BLaER1 treated with 17β-estradiol and CSF1 and Interleukin-3, amounts not matched to agents 10 nM and 100 nM (cell line): ENCODE results near the gene MSX1.
A peak's percentile ranks its signal among the peaks of the same experiment; 100 is the strongest.

ENCODE experiments used
- H3K27ac ChIP-seq, 11 experiments: shearing (Covaris generic); formaldehyde crosslinking; 2 replicates each; pipeline ENCODE4 v1.8.1; 2022
- H3K27me3 ChIP-seq, 11 experiments: shearing (Covaris generic); formaldehyde crosslinking; 2 replicates each; pipeline ENCODE4 v1.8.1; 2022
- H3K36me3 ChIP-seq, 11 experiments: shearing (Covaris generic); formaldehyde crosslinking; 2 replicates each; pipeline ENCODE4 v1.8.1; 2022
- H3K4me1 ChIP-seq, 10 experiments: shearing (Covaris generic); formaldehyde crosslinking; 2 replicates each; pipeline ENCODE4 v1.8.1; 2022
- H3K4me2 ChIP-seq, 11 experiments: shearing (Covaris generic); formaldehyde crosslinking; 2 replicates each; pipeline ENCODE4 v1.8.1; 2022
- H3K4me3 ChIP-seq, 10 experiments: shearing (Covaris generic); formaldehyde crosslinking; 2 replicates each; pipeline ENCODE4 v1.8.1; 2022
- H3K9ac ChIP-seq, 11 experiments: shearing (Covaris generic); formaldehyde crosslinking; 2 replicates each; pipeline ENCODE4 v1.8.1; 2022
- H3K9me3 ChIP-seq, 11 experiments: shearing (Covaris generic); formaldehyde crosslinking; replicated peaks in 1 of 11; 2 replicates each; pipeline ENCODE4 v1.8.1; 2022
- H4K20me1 ChIP-seq, 11 experiments: shearing (Covaris generic); formaldehyde crosslinking; 2 replicates each; pipeline ENCODE4 v1.8.1; 2022
- Cebpa-rat ChIP-seq, 11 experiments: shearing (Covaris generic); IDR thresholded peaks; 2 replicates each; pipeline ENCODE4 v1.8.1; 2022

The MSX1 gene

DNA sequence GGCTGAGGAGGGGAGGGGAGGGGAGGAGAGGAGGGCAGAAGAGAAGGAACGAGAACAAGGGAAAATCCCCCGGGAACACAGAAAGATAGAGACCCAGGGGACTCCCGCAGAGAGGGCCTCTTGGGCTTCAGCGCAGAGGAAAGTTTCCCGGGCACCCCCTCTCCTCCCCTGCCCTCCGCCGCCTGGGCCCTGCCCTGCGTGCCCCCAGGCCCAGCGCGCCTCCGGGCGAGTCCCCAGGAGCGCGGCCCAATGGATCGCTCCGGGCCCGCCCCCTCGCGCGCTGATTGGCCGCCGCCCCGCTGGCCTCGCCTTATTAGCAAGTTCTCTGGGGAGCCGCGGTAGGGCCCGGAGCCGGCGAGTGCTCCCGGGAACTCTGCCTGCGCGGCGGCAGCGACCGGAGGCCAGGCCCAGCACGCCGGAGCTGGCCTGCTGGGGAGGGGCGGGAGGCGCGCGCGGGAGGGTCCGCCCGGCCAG is at the start of gene MSX1:
Gene MSX1 (plus strand): TSS at position 341 of the 474 bp plus-strand sequence. CDS start 235 bp downstream, outside the sequence.
- Histone ChIP-seq H3K9ac (peak within 1 kb of the TSS; percentile 20 to 74 (median 63); a peak in 20 of 22 replicates), H3K27me3 (peaks cover 99 to 100% (median 100%) of the 10 kb centered on the region in 11 experiments)

DNA sequence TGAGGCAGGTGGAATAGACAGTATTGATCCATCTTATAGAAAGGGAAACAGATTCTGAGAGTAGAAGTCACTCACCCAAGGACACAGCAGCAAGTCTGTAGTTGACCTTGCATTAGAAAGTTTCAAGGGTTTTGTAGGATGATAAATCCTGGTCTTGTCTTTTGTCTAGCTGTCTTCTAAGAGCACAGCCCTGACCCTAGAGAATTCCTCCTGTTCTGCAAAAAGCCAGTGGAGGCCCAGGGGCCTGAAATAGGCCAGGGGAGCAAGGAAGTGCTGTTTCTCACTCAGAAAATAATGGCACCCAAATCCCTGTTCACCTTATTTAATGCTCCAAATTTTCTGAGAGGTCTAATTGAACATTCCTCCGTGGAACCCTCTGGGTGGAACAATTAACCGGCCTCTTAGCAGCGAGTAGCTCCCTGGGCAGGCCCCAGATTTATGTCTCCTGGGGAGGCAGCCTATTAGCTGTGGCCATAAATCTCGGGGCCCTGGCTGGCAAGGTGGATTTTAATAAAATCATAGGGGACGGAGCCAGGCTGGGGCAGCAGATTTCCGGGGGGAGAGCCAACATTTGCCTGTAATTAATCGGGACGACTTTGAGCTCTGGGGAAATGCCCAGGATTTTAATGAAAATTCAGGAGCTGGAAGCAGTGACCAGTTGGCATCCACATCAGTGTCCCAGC is 49.2 kb upstream of the MSX1 start:
- peak overlapping the region in 5 of 11 experiments; percentile 31 to 82 (median 74); a peak in 7 of 22 replicates for H3K4me2 ChIP-seq
- no peaks in the 10 kb centered on the region for H3K27me3 ChIP-seq

More for the DNA sequence above, at the start of gene MSX1:
- Histone ChIP-seq H3K9me3 (peaks cover 0 to 13% (median 0%) of the 10 kb centered on the region in 11 experiments; a peak in 7 of 22 replicates), H3K36me3 (no peaks in the 10 kb centered on the region), H3K27ac (peak within 1 kb of the TSS in 1 of 11 experiments; percentile 17; a peak in 1 of 22 replicates), H3K4me3 (peak within 1 kb of the TSS; percentile 57 to 75 (median 66)), H3K4me1 (peaks cover 26 to 49% (median 30%) of the 10 kb centered on the region in 10 experiments; a peak in 18 of 20 replicates), H4K20me1 (peaks cover 0 to 94% (median 82%) of the 10 kb centered on the region in 11 experiments; a peak in 19 of 22 replicates), H3K4me2 (peak within 1 kb of the TSS; percentile 97 to 100 (median 99))
- TF ChIP-seq Cebpa-rat (IDR thresholded peaks at IDR 0.05): no peak

DNA sequence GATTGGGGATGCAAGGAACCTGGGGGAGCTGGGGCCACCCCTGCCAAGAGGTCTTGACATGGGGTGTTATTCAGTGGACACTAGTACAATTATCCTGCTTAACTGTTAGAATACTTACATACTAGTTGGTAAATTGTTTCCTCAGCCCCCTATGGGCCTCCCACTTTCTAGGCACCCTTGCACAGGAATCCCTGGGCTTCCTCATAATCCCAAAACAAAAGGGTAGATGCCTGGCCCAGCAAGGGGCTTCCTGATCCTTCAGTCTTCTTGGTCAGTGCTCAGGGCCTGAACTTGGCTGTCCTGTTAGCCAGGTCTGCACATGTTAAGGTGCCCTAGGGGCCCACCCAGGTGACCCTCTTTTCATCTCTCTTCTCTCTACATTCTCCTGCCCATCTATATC is 48.7 kb upstream of the MSX1 start:
- H3K27me3 ChIP-seq: no peaks in the 10 kb centered on the region
- H3K4me3 ChIP-seq: no peak overlapping the region
- no peak overlapping the region for H3K9ac ChIP-seq
- H4K20me1 ChIP-seq: no peaks in the 10 kb centered on the region
- peaks cover 0 to 16% (median 0%) of the 10 kb centered on the region in 11 experiments; a peak in 2 of 22 replicates for H3K36me3 ChIP-seq
- no peak overlapping the region for H3K27ac ChIP-seq
- peak overlapping the region in 8 of 11 experiments; percentile 12 to 82 (median 52); a peak in 14 of 22 replicates for H3K4me2 ChIP-seq
- TF ChIP-seq Cebpa-rat (IDR thresholded peaks at IDR 0.05): no peak
- H3K4me1 ChIP-seq: peaks cover 11 to 64% (median 51%) of the 10 kb centered on the region in 10 experiments; a peak in 18 of 20 replicates
- peaks cover 45 to 70% (median 61%) of the 10 kb centered on the region in 11 experiments for H3K9me3 ChIP-seq

More for the DNA sequence above, 49.2 kb upstream of the MSX1 start:
- Histone ChIP-seq H4K20me1 (no peaks in the 10 kb centered on the region), H3K4me3 (no peak overlapping the region), H3K9ac (no peak overlapping the region), H3K27ac (no peak overlapping the region), H3K4me1 (peaks cover 15 to 70% (median 57%) of the 10 kb centered on the region in 10 experiments; a peak in 19 of 20 replicates), H3K36me3 (peaks cover 0 to 16% (median 0%) of the 10 kb centered on the region in 11 experiments; a peak in 2 of 22 replicates), H3K9me3 (peaks cover 39 to 66% (median 56%) of the 10 kb centered on the region in 11 experiments)
- TF ChIP-seq Cebpa-rat (IDR thresholded peaks at IDR 0.05): no peak

DNA sequence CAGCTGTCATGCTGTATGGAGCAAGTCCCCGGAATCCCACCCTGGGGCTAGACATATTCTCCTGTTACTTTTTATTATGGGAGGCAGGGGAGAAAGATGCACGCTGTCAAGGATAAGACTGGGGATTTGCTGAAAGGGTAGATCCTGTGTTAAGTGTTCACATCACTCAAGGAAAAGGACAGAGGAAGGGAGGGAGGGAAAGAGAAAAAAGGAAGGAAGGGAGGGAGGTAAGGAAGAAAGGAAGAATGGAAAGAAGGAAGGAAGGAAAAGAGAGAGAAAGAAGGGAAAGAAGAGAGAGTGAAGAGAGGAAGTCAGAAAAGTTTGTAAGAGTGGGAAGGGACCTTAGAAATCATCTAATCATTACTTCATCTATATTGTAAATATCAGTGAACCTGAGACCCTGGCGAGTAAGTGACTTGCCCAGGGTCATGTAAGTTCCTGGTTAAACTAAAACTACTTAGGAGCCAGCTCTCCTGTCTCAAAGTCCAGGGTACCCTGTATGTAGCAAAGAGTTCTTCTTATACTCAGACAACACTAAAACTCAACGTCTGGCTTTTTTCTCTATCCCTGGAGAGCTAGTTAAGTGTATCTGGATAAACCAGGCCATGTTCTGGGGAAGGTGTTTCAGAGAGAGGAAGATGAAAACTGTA is 47.2 kb upstream of the MSX1 start:
- no peaks in the 10 kb centered on the region for H3K27me3 ChIP-seq

DNA sequence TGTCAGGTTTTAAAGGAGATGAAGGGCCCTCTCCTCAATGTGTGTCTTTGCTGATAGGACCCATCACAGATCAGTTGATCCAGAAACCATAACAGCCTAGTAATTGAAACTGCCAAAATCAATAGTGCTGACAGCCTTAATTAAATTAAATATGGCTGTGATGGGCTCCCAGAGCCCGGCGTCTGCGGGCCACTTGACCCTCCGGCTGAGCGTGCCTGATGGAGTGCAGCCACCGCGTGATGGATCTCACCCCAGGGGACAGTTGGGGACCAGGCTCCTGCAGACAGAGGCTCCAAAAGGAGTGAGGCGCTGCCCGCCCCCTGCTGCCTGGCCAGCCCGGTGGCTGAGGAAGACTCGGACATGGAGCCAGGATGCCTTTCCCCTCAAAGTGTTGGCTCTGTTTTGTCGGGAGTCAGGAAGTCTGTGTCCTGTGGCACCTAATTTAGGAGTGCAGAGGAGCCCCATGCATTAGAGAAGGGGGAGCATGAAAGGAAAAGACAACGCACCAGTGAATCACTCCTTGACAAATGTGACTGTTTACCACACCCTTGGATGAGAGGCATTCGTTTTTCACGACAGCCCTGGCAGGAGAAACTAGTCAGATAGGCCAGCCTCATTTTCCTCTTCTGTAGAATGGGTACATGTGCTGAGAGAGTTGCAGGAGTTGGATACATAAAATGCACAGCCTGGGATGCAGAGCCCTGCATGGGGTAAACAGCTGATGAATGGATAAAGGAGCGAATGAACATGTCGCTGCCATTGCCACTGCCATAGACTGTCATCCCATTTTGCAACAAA is 40.9 kb upstream of the MSX1 start:
- H3K9ac ChIP-seq: no peak overlapping the region
- H4K20me1 ChIP-seq: no peaks in the 10 kb centered on the region
- H3K9me3 ChIP-seq: peaks cover 47 to 78% (median 69%) of the 10 kb centered on the region in 11 experiments
- H3K36me3 ChIP-seq: peaks cover 0 to 20% (median 0%) of the 10 kb centered on the region in 11 experiments; a peak in 5 of 22 replicates
- H3K4me3 ChIP-seq: no peak overlapping the region
- H3K27me3 ChIP-seq: no peaks in the 10 kb centered on the region
- no peak overlapping the region for H3K27ac ChIP-seq
- peaks cover 8 to 21% (median 14%) of the 10 kb centered on the region in 10 experiments; a peak in 17 of 20 replicates for H3K4me1 ChIP-seq
- TF ChIP-seq Cebpa-rat (IDR thresholded peaks at IDR 0.05): no peak
- no peak overlapping the region for H3K4me2 ChIP-seq

More for the DNA sequence above, 47.2 kb upstream of the MSX1 start:
- Histone ChIP-seq H3K4me2 (peak overlapping the region in 6 of 11 experiments; percentile 40 to 82 (median 64); a peak in 10 of 22 replicates), H3K4me1 (peaks cover 6 to 57% (median 43%) of the 10 kb centered on the region in 10 experiments; a peak in 16 of 20 replicates), H3K4me3 (no peak overlapping the region), H3K36me3 (peaks cover 0 to 25% (median 0%) of the 10 kb centered on the region in 11 experiments; a peak in 4 of 22 replicates), H4K20me1 (no peaks in the 10 kb centered on the region), H3K27ac (no peak overlapping the region), H3K9ac (no peak overlapping the region), H3K9me3 (peaks cover 59 to 79% (median 71%) of the 10 kb centered on the region in 11 experiments)
- no peak for TF ChIP-seq Cebpa-rat (IDR thresholded peaks at IDR 0.05)

DNA sequence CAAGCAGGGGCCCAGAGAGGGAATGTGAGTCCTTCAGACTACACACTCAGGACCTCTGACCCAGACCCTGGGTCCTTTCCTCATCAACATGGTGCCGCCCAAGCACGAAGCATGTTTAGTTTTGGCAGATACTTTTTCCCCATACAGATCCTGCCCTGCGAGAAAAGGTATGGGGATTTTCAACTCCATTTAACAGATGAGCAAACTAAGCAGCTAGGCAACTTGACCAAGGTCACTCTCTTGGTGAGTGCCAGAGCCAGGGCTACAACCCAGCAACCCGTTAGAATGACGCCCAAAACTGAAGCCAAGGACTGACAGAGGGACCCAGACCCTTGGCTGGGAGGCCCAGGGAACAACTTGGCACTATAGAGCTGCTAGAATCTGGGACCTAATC is 40.3 kb upstream of the MSX1 start:
- H3K9me3 ChIP-seq: peaks cover 53 to 84% (median 75%) of the 10 kb centered on the region in 11 experiments
- TF ChIP-seq Cebpa-rat (IDR thresholded peaks at IDR 0.05): no peak
- no peak overlapping the region for H3K4me2 ChIP-seq
- no peaks in the 10 kb centered on the region for H4K20me1 ChIP-seq
- peaks cover 2 to 15% (median 10%) of the 10 kb centered on the region in 10 experiments; a peak in 17 of 20 replicates for H3K4me1 ChIP-seq
- H3K27ac ChIP-seq: no peak overlapping the region
- peaks cover 0 to 23% (median 0%) of the 10 kb centered on the region in 11 experiments; a peak in 5 of 22 replicates for H3K36me3 ChIP-seq
- no peak overlapping the region for H3K4me3 ChIP-seq
- H3K27me3 ChIP-seq: no peaks in the 10 kb centered on the region
- no peak overlapping the region for H3K9ac ChIP-seq

DNA sequence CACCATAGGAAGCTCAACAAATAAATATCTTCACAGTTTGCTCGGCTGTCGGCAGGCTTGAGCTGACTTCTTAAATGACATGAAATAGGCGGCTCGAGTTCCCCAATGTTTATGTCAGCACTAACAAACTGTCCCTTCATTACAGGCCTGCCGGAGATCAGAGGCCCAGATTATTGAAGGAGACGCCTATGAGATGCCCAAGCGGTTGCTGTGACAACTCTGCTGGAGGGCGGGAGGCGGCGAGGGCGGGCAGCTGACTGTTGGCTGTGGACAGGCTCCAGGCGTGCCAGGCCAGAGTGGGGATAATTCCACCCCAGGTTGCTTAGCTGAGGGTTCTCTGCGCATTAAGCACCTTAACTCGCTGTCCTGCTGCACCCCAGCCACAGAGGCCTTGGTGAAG is 39.2 kb upstream of the MSX1 start:
- Histone ChIP-seq H3K27ac (no peak overlapping the region), H3K4me2 (no peak overlapping the region), H3K9me3 (peaks cover 59 to 90% (median 84%) of the 10 kb centered on the region in 11 experiments), H3K36me3 (peaks cover 0 to 26% (median 0%) of the 10 kb centered on the region in 11 experiments; a peak in 5 of 22 replicates), H3K27me3 (no peaks in the 10 kb centered on the region), H3K9ac (no peak overlapping the region), H4K20me1 (no peaks in the 10 kb centered on the region), H3K4me1 (peaks cover 0 to 15% (median 2%) of the 10 kb centered on the region in 10 experiments; a peak in 4 of 20 replicates), H3K4me3 (no peak overlapping the region)
- TF ChIP-seq Cebpa-rat (IDR thresholded peaks at IDR 0.05): no peak

DNA sequence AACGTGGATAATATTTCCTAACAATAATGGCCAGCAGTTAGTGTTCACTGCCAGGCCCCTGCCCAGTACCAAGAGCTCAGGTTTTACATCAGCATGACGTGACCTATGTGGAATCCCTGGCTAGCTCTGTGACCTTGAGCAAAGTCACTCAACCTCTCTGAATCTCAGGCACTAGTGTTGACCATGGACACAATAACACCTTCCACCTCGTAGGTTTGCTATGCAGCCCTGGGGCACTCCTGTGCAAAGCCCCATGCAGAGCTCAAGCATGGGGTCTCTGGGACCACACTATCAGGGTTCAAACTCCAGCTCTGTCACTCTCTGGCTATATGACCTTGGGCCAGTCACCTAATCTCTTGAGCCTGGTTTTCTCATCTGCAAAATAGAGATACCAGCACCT is 38.7 kb upstream of the MSX1 start:
- no peaks in the 10 kb centered on the region for H4K20me1 ChIP-seq
- H3K4me2 ChIP-seq: no peak overlapping the region
- H3K4me1 ChIP-seq: peaks cover 0 to 15% (median 0%) of the 10 kb centered on the region in 10 experiments; a peak in 3 of 20 replicates
- H3K27ac ChIP-seq: no peak overlapping the region
- TF ChIP-seq Cebpa-rat (IDR thresholded peaks at IDR 0.05): no peak
- no peaks in the 10 kb centered on the region for H3K27me3 ChIP-seq
- H3K36me3 ChIP-seq: peaks cover 0 to 26% (median 0%) of the 10 kb centered on the region in 11 experiments; a peak in 5 of 22 replicates
- H3K4me3 ChIP-seq: no peak overlapping the region
- H3K9me3 ChIP-seq: peaks cover 59 to 90% (median 84%) of the 10 kb centered on the region in 11 experiments
- no peak overlapping the region for H3K9ac ChIP-seq
